Measurements from ENCODE around the gene ADGRL2. TPM values are rescaled to one million over a fixed set of nuclear protein-coding genes. Genes with fewer than 3 reads are reported as not detected.

The ADGRL2 gene
- total RNA-seq, 1 experiment from 2014 or later: 0.20 TPM

GRCh38 chr1:81844477-81844876, 43.7 kb downstream of the ADGRL2 start:
- RAD21 ChIA-PET (ENCODE audit: low non-redundant PET in 1 of 2, low total read pairs in 2 of 2, uncharacterized antibody in 2 of 2, unreplicated experiment in 2 of 2): no interaction called here
- Histone ChIP-seq H3K79me2 (ENCODE audit: insufficient read depth, low read length) (no peaks in the 10 kb centered on the region), H3K9me3 (ENCODE audit: control insufficient read depth in 1 of 2, insufficient read depth in 1 of 2, low read depth in 1 of 2, low read length in 2 of 2) (no peaks in the 10 kb centered on the region), H3K27ac (ENCODE audit: low read depth, low read length) (no peak overlapping the region), H3K4me3 (replicated peaks in 1 of 2; ENCODE audit: low read depth in 1 of 2, low read length in 2 of 2) (no peak overlapping the region), H3K4me1 (ENCODE audit: control insufficient read depth in 1 of 2, insufficient read depth in 2 of 2, low read length in 2 of 2) (no peaks in the 10 kb centered on the region), H3K36me3 (ENCODE audit: control insufficient read depth in 1 of 2, insufficient read depth in 2 of 2, low read length in 2 of 2) (no peaks in the 10 kb centered on the region), H3K9ac (ENCODE audit: low read length) (no peak overlapping the region), H4K20me1 (ENCODE audit: insufficient read depth) (no peaks in the 10 kb centered on the region), H3K27me3 (ENCODE audit: insufficient read depth, low read length) (0 out of 2 replicates have a peak, but pooled peaks cover 6% of the 10 kb centered on the region), H3K9me2 (ENCODE audit: insufficient read depth) (no peaks in the 10 kb centered on the region), H2AFZ (ENCODE audit: low read depth, low read length, poor library complexity, severe bottlenecking) (no peak overlapping the region), H3K4me2 (ENCODE audit: low read length) (no peak overlapping the region)
- DNase-seq (ENCODE audit: low read depth, low spot score) (no peak), ATAC-seq (no peak)
- CTCF ChIA-PET: no interaction called here
- POLR2A ChIA-PET: no interaction called here
- no TSS peak for BruUV-seq (replicated peaks)
- TF ChIP-seq CBX3 (IDR thresholded peaks at IDR 0.05; ENCODE audit: low read depth) (no peak), ATF3 (IDR thresholded peaks at IDR 0.05) (no peak), SIN3A (IDR thresholded peaks at IDR 0.05; ENCODE audit: low read depth) (no peak), EZH2phosphoT487 (IDR thresholded peaks at IDR 0.05; ENCODE audit: borderline replicate concordance) (no peak), EGR1 (IDR thresholded peaks at IDR 0.05; ENCODE audit: low read depth) (no peak), RAD21 (IDR thresholded peaks at IDR 0.05; ENCODE audit: low read depth) (no peak), ZFX (IDR thresholded peaks at IDR 0.05) (no peak), ELF1 (IDR thresholded peaks at IDR 0.05; ENCODE audit: borderline replicate concordance, low read depth) (no peak), SP1 (IDR thresholded peaks at IDR 0.05; ENCODE audit: low read depth) (no peak), ZBTB33 (IDR thresholded peaks at IDR 0.05; ENCODE audit: extremely low read depth, insufficient replicate concordance, low read length) (no peak), POLR2AphosphoS5 (IDR thresholded peaks at IDR 0.05; ENCODE audit: low read depth, low read length) (no peak), YY1 (IDR thresholded peaks at IDR 0.05; ENCODE audit: extremely low read depth, insufficient replicate concordance, low read depth, low read length) (no peak), ZNF274 (IDR thresholded peaks at IDR 0.05; ENCODE audit: low read depth, low read length) (no peak), CTCF (IDR thresholded peaks at IDR 0.05 in 2 of 3, conservative IDR thresholded peaks at IDR 0.05 in 1 of 3; ENCODE audit: borderline replicate concordance in 1 of 3, insufficient read depth in 1 of 3, low read depth in 2 of 3, low read length in 2 of 3) (no peak), CEBPB (IDR thresholded peaks at IDR 0.05; ENCODE audit: low read depth) (no peak), POLR2A (IDR thresholded peaks at IDR 0.05; ENCODE audit: borderline replicate concordance, extremely low read depth, insufficient read depth, insufficient read length) (no peak), JUND (IDR thresholded peaks at IDR 0.05) (no peak), TCF7L2 (IDR thresholded peaks at IDR 0.05; ENCODE audit: borderline replicate concordance, extremely low read depth, insufficient read depth, insufficient read length) (no peak), EZH2 (IDR thresholded peaks at IDR 0.05) (no peak)
- TF ChIP-seq, protein P1, sequence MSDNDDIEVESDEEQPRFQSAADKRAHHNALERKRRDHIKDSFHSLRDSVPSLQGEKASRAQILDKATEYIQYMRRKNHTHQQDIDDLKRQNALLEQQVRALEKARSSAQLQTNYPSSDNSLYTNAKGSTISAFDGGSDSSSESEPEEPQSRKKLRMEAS (IDR thresholded peaks at IDR 0.05): no peak
- intact Hi-C loops (cut with micrococcal nuclease): no loop called here
